H9 (cell line): ENCODE data around the gene SIN3B. TPM values are rescaled to one million over a fixed set of nuclear protein-coding genes. Genes with fewer than 3 reads are reported as not detected.

ENCODE experiments used
- DNase-seq: peaks from one replicate; pipeline ENCODE4 v3.0.0-alpha.2; 2017
- H2AFZ ChIP-seq: one replicate; pipeline ENCODE4 v1.6.1; 2013; ENCODE audit warnings: mild to moderate bottlenecking, low read length, control low read depth, moderate library complexity
- H2AK5ac ChIP-seq: 2 replicates; pipeline ENCODE4 v1.6.1; 2013; ENCODE audit warnings: low read length, control low read depth, mixed read lengths; ENCODE audit not compliant: insufficient read length
- H2BK120ac ChIP-seq: one replicate; pipeline ENCODE4 v1.6.1; 2013; ENCODE audit warnings: low read depth, mild to moderate bottlenecking, low read length, control low read depth, inconsistent platforms; ENCODE audit not compliant: poor library complexity, severe bottlenecking
- H2BK12ac ChIP-seq: 2 replicates; pipeline ENCODE4 v1.6.1; 2013; ENCODE audit warnings: low read length, control low read depth, mixed read lengths, low read depth; ENCODE audit not compliant: insufficient read length
- H2BK15ac ChIP-seq: 2 replicates; pipeline ENCODE4 v1.6.1; 2013; ENCODE audit warnings: low read depth, low read length, control low read depth
- H2BK20ac ChIP-seq: one replicate; pipeline ENCODE4 v1.6.1; 2013; ENCODE audit warnings: low read depth, mild to moderate bottlenecking, low read length, control low read depth, inconsistent platforms; ENCODE audit not compliant: poor library complexity, severe bottlenecking
- H2BK5ac ChIP-seq: 2 replicates; pipeline ENCODE4 v1.6.1; 2013; ENCODE audit warnings: low read length, control low read depth, mixed read lengths; ENCODE audit not compliant: insufficient read length
- H3K14ac ChIP-seq: 2 replicates; pipeline ENCODE4 v1.6.1; 2013; ENCODE audit warnings: low read length, control low read depth; ENCODE audit not compliant: insufficient read depth
- H3K18ac ChIP-seq: 2 replicates; pipeline ENCODE4 v1.6.1; 2013; ENCODE audit warnings: low read depth, mild to moderate bottlenecking, mixed read lengths, low read length, control low read depth; ENCODE audit not compliant: insufficient read length
- H3K23ac ChIP-seq: 2 replicates; pipeline ENCODE4 v1.6.1; 2013; ENCODE audit warnings: low read length, control low read depth, mixed read lengths, low read depth; ENCODE audit not compliant: insufficient read length
- H3K23me2 ChIP-seq: 2 replicates; pipeline ENCODE4 v1.6.1; 2013; ENCODE audit warnings: low read depth, mild to moderate bottlenecking, mixed read lengths, low read length, control low read depth; ENCODE audit not compliant: insufficient read length, poor library complexity, severe bottlenecking
- H3K27ac ChIP-seq: 2 replicates; pipeline ENCODE4 v1.5.1; 2013; ENCODE audit warnings: low read length, control low read depth, mixed read lengths, low read depth; ENCODE audit not compliant: insufficient read length
- H3K27me3 ChIP-seq: 2 replicates; pipeline ENCODE4 v1.6.1; 2013; ENCODE audit warnings: low read length, control low read depth, inconsistent platforms; ENCODE audit not compliant: insufficient read depth
- H3K4ac ChIP-seq: 2 replicates; pipeline ENCODE4 v1.6.1; 2013; ENCODE audit warnings: low read depth, mild to moderate bottlenecking, control low read depth, inconsistent platforms, low read length, moderate library complexity
- H3K4me1 ChIP-seq: 2 replicates; pipeline ENCODE4 v1.6.1; 2013; ENCODE audit warnings: low read length, control low read depth, inconsistent platforms; ENCODE audit not compliant: insufficient read depth
- H3K4me2 ChIP-seq: 2 replicates; pipeline ENCODE4 v1.6.1; 2013; ENCODE audit warnings: low read length, control low read depth, mixed read lengths; ENCODE audit not compliant: insufficient read length, insufficient read depth
- H3K56ac ChIP-seq: 2 replicates; pipeline ENCODE4 v1.6.1; 2013; ENCODE audit warnings: low read depth, mild to moderate bottlenecking, mixed read lengths, low read length, control low read depth; ENCODE audit not compliant: insufficient read length
- H3K79me1 ChIP-seq: 2 replicates; pipeline ENCODE4 v1.6.1; 2013; ENCODE audit warnings: low read depth, mild to moderate bottlenecking, moderate library complexity, low read length, control low read depth, inconsistent platforms; ENCODE audit not compliant: insufficient read depth, poor library complexity, severe bottlenecking
- H3K79me2 ChIP-seq: 2 replicates; pipeline ENCODE4 v1.6.1; 2013; ENCODE audit warnings: low read length, control low read depth, inconsistent platforms; ENCODE audit not compliant: insufficient read depth
- H3K9ac ChIP-seq: 2 replicates; pipeline ENCODE4 v1.6.1; 2013; ENCODE audit warnings: low read length, control low read depth, mixed read lengths; ENCODE audit not compliant: insufficient read length; ENCODE audit errors: extremely low read depth
- H3K9me3 ChIP-seq: one replicate; pipeline ENCODE4 v1.6.1; 2013; ENCODE audit warnings: low read depth, low read length, inconsistent platforms; ENCODE audit not compliant: control insufficient read depth
- H3T11ph ChIP-seq: one replicate; pipeline ENCODE4 v1.6.1; 2013; ENCODE audit warnings: mild to moderate bottlenecking, low read length, control low read depth, inconsistent platforms
- H4K20me1 ChIP-seq: one replicate; pipeline ENCODE4 v1.6.1; 2013; ENCODE audit not compliant: control insufficient read depth, insufficient read length, insufficient read depth
- H4K5ac ChIP-seq: 2 replicates; pipeline ENCODE4 v1.6.1; 2013; ENCODE audit warnings: low read depth, mild to moderate bottlenecking, mixed read lengths, low read length, control low read depth; ENCODE audit not compliant: insufficient read length
- H4K8ac ChIP-seq: replicated peaks from 2 replicates; pipeline ENCODE4 v1.6.1; 2013; ENCODE audit warnings: low read length, control low read depth, mixed read lengths, low read depth; ENCODE audit not compliant: insufficient read length
- H4K91ac ChIP-seq: 2 replicates; pipeline ENCODE4 v1.6.1; 2013; ENCODE audit warnings: low read depth, mild to moderate bottlenecking, moderate library complexity, mixed read lengths, low read length, control low read depth; ENCODE audit not compliant: insufficient read length
- H3K27ac Mint-ChIP-seq, 3 experiments: 2 replicates in 2 of 3; 3 replicates in 1 of 3; pipeline ENCODE4 v1.8.0; 2020 to 2021; ENCODE audit warnings: mixed read lengths in 3 of 3, mild to moderate bottlenecking in 1 of 3, moderate library complexity in 1 of 3
- H3K27me3 Mint-ChIP-seq: 2 replicates; pipeline ENCODE4 v1.8.0; 2021; ENCODE audit warnings: low read depth, mild to moderate bottlenecking, moderate library complexity, mixed read lengths
- H3K36me3 Mint-ChIP-seq, 3 experiments: 2 replicates in 2 of 3; 3 replicates in 1 of 3; pipeline ENCODE4 v1.8.0; 2020 to 2021; ENCODE audit warnings: low read depth in 3 of 3, mixed read lengths in 3 of 3; ENCODE audit not compliant: insufficient read depth in 1 of 3
- H3K4me1 Mint-ChIP-seq, 2 experiments: 2 replicates each; pipeline ENCODE4 v1.8.0; 2020; ENCODE audit warnings: mixed read lengths in 2 of 2
- H3K4me3 Mint-ChIP-seq, 2 experiments: 2 replicates in 1 of 2; 3 replicates in 1 of 2; pipeline ENCODE4 v1.8.0; 2020 to 2021; ENCODE audit warnings: mild to moderate bottlenecking in 2 of 2, mixed read lengths in 2 of 2, moderate library complexity in 1 of 2
- H3K9me3 Mint-ChIP-seq, 2 experiments: 2 replicates in 1 of 2; 3 replicates in 1 of 2; pipeline ENCODE4 v1.8.0; 2020; ENCODE audit warnings: mild to moderate bottlenecking in 2 of 2, mixed read lengths in 2 of 2, moderate library complexity in 1 of 2
- WGBS: extraction: QIAGEN DNeasy Blood & Tissue Kit; methylation state at CpG from one replicate; pipeline ENCODE4 v1.1.7; 2013; ENCODE audit warnings: missing lambda C conversion rate, low lambda C conversion rate, mixed read lengths; ENCODE audit not compliant: insufficient read length; ENCODE audit errors: extremely low coverage; 5-methylcytosine and 5-hydroxymethylcytosine counted together
- total RNA-seq: library from RNA; stranded (reverse); gene quantifications from 2 replicates; pipeline ENCODE4 v1.2.1, GENCODE V29; 2021
- TF ChIP-seq, protein P1 (sequence below): fragments of 200-600 bp; sonication (generic); conservative IDR thresholded peaks from 3 replicates; pipeline ENCODE4 v1.8.0; 2021; ENCODE audit warnings: antibody characterized with exemption, mild to moderate bottlenecking

Gene SIN3B
- total RNA-seq, 1 experiment from 2014 or later: 72.7 TPM

DNA sequence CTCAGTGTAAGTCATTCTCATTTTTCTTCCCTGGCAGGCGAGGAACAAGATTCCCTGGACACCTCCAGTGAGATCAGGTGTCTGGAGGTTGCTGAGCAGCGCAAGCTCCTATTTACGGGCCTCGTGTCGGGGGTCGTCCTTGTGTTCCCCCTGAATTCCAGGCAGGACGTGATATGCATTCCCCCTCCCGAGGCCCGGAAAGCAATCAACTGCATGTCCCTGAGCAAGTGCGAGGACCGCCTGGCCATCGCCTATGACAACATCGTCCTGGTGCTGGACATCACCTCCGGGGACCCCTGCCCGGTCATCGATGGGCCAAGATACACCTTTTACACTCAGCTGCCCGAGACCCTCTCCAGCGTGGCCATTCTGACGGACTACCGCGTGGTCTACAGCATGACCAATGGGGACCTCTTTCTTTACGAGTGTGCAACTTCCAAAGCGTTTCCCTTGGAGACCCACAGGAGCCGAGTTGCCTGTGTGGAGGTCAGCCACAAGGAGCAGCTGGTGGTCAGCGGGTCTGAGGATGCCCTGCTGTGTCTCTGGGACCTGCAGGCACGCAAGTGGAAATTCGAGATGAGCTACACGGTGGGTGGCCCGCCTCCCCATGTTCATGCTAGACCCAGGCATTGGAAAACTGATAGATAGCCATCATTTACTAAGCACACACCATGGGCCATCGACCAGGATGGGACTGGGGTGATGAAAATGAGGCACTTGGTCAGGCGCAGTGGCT, 21.5 kb upstream of the SIN3B start:
- no peak overlapping the region for H3K9ac ChIP-seq
- Mint-ChIP-seq H3K27ac (no peak overlapping the region; a peak in 2 of 7 replicates), H3K4me3 (no peak overlapping the region; a peak in 1 of 5 replicates), H3K4me1 (peaks cover 10 to 12% of the 10 kb centered on the region in 2 experiments; a peak in 3 of 4 replicates), H3K9me3 (no peaks in the 10 kb centered on the region), H3K27me3 (no peaks in the 10 kb centered on the region; the same call in 1 of the 2 replicates), H3K36me3 (0 out of 7 replicates have a peak, but pooled peaks cover 0 to 4% (median 0%) of the 10 kb centered on the region in 3 experiments)
- no peak overlapping the region for H3T11ph ChIP-seq
- H2BK15ac ChIP-seq: no peak overlapping the region
- no peak overlapping the region for H3K4ac ChIP-seq
- H3K4me2 ChIP-seq: no peak overlapping the region
- no peak overlapping the region for H3K14ac ChIP-seq
- H3K18ac ChIP-seq: no peak overlapping the region
- no peak for DNase-seq
- no peak overlapping the region for H2BK20ac ChIP-seq
- no peaks in the 10 kb centered on the region for H3K79me1 ChIP-seq
- no peak overlapping the region for H4K5ac ChIP-seq
- H2AK5ac ChIP-seq: no peak overlapping the region
- TF ChIP-seq, protein P1, sequence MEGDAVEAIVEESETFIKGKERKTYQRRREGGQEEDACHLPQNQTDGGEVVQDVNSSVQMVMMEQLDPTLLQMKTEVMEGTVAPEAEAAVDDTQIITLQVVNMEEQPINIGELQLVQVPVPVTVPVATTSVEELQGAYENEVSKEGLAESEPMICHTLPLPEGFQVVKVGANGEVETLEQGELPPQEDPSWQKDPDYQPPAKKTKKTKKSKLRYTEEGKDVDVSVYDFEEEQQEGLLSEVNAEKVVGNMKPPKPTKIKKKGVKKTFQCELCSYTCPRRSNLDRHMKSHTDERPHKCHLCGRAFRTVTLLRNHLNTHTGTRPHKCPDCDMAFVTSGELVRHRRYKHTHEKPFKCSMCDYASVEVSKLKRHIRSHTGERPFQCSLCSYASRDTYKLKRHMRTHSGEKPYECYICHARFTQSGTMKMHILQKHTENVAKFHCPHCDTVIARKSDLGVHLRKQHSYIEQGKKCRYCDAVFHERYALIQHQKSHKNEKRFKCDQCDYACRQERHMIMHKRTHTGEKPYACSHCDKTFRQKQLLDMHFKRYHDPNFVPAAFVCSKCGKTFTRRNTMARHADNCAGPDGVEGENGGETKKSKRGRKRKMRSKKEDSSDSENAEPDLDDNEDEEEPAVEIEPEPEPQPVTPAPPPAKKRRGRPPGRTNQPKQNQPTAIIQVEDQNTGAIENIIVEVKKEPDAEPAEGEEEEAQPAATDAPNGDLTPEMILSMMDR: no peak
- no peak overlapping the region for H4K8ac ChIP-seq
- H2BK12ac ChIP-seq: no peak overlapping the region
- no peak overlapping the region for H2AFZ ChIP-seq
- H2BK5ac ChIP-seq: no peak overlapping the region
- no peak overlapping the region for H3K23ac ChIP-seq
- no peaks in the 10 kb centered on the region for H3K4me1 ChIP-seq
- no peaks in the 10 kb centered on the region for H3K23me2 ChIP-seq
- H3K27ac ChIP-seq: no peak overlapping the region
- no peaks in the 10 kb centered on the region for H3K27me3 ChIP-seq
- no peaks in the 10 kb centered on the region for H4K20me1 ChIP-seq
- no peak overlapping the region for H4K91ac ChIP-seq
- H2BK120ac ChIP-seq: no peak overlapping the region
- no peaks in the 10 kb centered on the region for H3K79me2 ChIP-seq
- H3K56ac ChIP-seq: no peak overlapping the region
- no CpG with 5 or more reads among the region's 31 CpGs for WGBS
- H3K9me3 ChIP-seq: no peaks in the 10 kb centered on the region
